ENCODE measurements around the gene CNKSR1.

CNKSR1 gene

GRCh38 chr1:26154750-26155149, 22.5 kb upstream of the CNKSR1 start:
- DNase-seq (ENCODE audit: low read depth) = no peak
- in situ Hi-C loops (cut with HindIII; ENCODE audit: low sequenced_read_pairs) = no loop called here
- no peak for TF ChIP-seq CTCF (IDR thresholded peaks at IDR 0.05; ENCODE audit: low read depth, low read length, missing control alignments)
- H3K4me3 ChIP-seq (ENCODE audit: low read depth, low read length) = no peak overlapping the region

GRCh38 chr1:26155370-26156284, 21.7 kb upstream of the CNKSR1 start:
- TF ChIP-seq CTCF (IDR thresholded peaks at IDR 0.05; ENCODE audit: low read depth, low read length, missing control alignments) = no peak
- in situ Hi-C loops (cut with HindIII; ENCODE audit: low sequenced_read_pairs) = no loop called here
- no peak for DNase-seq (ENCODE audit: low read depth)
- no peak overlapping the region for H3K4me3 ChIP-seq (ENCODE audit: low read depth, low read length)

GRCh38 chr1:26156285-26157038, 20.8 kb upstream of the CNKSR1 start:
- no peak for DNase-seq (ENCODE audit: low read depth)
- no peak overlapping the region for H3K4me3 ChIP-seq (ENCODE audit: low read depth, low read length)
- no peak for TF ChIP-seq CTCF (IDR thresholded peaks at IDR 0.05; ENCODE audit: low read depth, low read length, missing control alignments)
- in situ Hi-C loops (cut with HindIII; ENCODE audit: low sequenced_read_pairs) = no loop called here

- no peak for TF ChIP-seq CTCF (IDR thresholded peaks at IDR 0.05; ENCODE audit: low read depth, low read length, missing control alignments)
- in situ Hi-C loops (cut with HindIII; ENCODE audit: low sequenced_read_pairs) = no loop called here
- no peak for DNase-seq (ENCODE audit: low read depth)
- H3K4me3 ChIP-seq (ENCODE audit: low read depth, low read length) = no peak overlapping the region
These were observed 18.9 kb upstream of the CNKSR1 start for GRCh38 chr1:26158271-26158907.

- in situ Hi-C loops (cut with HindIII; ENCODE audit: low sequenced_read_pairs) = no loop called here
- no peak within 1 kb of the TSS for H3K4me3 ChIP-seq (ENCODE audit: low read depth, low read length)
- TF ChIP-seq CTCF (IDR thresholded peaks at IDR 0.05; ENCODE audit: low read depth, low read length, missing control alignments) = no peak
- DNase-seq (ENCODE audit: low read depth) = no peak
These were observed 18.2 kb upstream of the CNKSR1 start, which contains the start of gene FAM110D for GRCh38 chr1:26158908-26159742. Gene FAM110D (plus strand): TSS chr1:26159079. CDS start chr1:26161292, 2,213 bp downstream.

GRCh38 chr1:26159743-26160039, 17.6 kb upstream of the CNKSR1 start:
- H3K4me3 ChIP-seq (ENCODE audit: low read depth, low read length) = no peak overlapping the region
- no peak for TF ChIP-seq CTCF (IDR thresholded peaks at IDR 0.05; ENCODE audit: low read depth, low read length, missing control alignments)
- in situ Hi-C loops (cut with HindIII; ENCODE audit: low sequenced_read_pairs) = no loop called here
- DNase-seq (ENCODE audit: low read depth) = no peak

All from astrocyte of the cerebellum (primary cell).